Measurements from ENCODE around the gene GALNT11.
"Not testable (repeated sequence)": the region's sequence is repeated elsewhere in the genome, so short reads cannot be mapped to it uniquely, and the experiment has no call there.

Gene GALNT11

DNA sequence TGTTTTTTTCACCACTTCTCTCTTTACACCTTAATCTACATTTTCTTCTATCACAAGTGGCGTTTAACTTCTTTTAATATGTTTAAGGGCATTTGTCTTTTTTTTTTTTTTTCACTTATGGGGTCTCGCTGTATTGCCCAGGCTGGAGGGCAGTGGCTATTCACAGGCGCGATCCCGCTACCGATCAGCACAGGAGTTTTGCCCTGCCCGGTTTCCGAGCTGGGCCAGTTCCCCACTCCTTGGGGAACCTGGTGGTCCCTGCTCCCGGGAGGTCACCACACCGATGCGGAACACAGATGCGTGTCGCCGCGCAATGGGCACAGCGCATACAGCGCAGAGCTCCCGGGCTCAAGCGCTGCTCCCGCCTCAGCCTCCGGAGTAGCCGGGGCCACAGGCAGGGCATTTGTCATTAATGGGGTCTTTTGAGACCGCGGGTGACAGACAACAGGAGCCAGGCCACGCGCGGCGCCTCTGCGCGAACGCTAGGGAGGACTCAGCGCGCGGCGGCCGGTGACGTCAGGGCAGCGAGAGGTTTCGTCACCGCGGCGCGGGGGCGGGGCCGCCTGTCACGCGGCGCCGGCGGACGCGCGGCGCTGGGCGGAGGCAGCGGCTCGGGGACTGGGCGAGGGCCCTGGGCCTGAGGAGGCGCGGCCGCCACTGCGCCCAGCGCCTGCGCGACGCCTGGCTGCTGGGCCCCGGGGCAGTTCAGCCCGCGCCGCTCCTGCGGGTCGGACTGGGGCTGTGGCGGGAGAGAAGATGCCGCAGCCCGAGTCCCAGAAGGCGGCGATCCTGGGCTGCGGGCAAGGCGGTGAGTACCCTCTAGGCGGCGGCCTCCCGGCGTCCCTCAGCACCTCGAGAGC lies at the start of gene GALNT11:
Gene GALNT11, plus strand, starts transcription at position 598 of the 860 bp plus-strand sequence. CDS start 68,554 bp downstream, outside the sequence.
- DNase-seq: peak; percentile 90

DNA sequence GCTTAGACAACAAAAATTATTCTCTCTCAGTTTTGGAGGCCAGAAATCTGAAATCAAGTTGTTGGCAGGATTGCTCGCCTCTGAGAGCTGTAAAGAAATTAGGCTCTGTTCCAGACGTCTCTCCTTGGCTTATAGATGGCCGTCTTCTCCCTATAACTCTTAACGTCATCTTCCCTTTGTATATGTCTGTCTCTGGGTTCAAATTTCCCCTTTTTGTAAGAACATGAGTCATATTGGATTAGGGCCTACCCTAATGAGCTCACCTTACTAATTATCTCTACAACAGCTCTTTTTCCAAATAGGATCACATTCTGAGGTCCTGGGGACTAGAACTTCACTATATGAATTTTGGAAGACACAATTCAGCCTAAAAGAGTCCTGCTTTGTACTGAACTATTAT lies 46.9 kb upstream of the GALNT11 start:
- no peak for DNase-seq

DNA sequence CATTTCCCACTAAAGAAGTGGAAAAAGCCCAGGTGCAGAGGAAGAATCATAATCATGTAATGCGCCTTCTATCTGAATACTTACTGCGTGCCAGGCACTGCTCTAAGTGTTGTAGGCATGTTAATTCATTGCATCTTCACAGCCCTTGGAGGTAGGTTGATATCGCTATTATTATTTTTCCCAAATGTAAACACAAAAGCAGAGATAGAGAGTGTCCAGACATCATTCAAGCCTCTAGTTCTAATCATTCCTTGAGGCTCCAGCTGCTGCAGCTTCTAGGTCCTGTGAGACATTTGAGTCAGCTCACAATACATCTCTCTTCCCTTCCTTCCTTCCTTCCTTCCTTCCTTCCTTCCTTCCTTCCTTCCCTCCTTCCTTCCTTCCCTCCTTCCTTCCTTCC lies 44.3 kb upstream of the GALNT11 start:
- no peak for DNase-seq

GRCh38 chr7:151982806-151983205 lies 42.7 kb upstream of the GALNT11 start:
- DNase-seq: no peak

DNA sequence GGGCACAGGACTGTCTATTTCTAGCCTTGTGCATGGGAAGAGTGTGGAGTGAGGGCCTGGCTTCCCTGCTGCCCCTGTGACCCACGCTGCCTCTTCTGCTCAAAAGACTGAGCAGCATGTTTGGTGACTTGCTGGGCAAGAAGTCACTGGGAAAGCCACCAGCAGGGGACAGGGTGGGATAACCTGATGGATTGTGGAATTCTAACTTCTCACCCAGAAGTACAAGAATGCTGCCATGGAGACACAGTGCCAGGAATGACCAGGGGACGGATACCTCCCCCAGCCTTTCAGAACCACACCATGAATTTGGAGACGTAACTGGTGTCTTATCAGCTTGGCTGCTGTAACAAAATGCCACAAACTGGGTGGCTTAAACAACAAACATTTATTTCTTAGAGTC lies 40.9 kb upstream of the GALNT11 start:
- no peak for DNase-seq

DNA sequence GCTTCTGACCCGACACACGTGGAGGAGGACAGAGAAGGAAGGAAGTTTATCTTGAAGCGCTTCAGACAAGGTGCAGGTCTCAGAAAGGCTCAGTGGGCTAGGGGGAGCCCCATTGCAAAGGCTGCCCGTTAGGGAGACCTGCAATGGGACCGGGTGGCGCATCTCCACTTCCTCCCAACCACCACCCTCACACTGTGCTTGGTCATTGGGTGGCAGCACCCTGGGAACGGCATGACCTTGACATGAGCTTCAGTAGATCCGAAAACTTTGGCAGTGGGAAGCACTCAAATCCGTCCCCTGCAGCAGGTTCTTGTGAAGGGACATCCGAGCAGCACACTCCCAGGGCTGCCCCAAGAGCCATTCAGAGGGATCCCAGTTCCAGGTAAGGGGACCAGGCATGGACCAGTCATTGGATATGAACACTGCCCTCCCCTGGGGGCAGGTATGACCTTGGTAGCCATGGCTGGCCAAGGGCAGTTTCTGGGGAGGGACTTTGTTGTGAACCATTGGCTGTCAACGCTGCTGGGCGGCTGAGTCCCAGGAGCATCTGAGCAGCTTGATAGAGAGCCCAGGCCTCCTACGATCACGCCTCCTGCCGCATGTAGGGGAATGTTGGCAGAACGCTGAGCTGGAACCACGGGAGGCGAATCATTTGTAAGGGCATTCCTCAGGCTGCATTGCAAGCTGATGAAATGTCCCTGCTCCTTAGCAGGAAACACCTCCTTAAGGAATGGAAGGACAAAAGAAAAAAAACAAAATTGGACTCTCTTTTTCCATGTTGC lies 37.5 kb upstream of the GALNT11 start:
- DNase-seq: no peak

DNA sequence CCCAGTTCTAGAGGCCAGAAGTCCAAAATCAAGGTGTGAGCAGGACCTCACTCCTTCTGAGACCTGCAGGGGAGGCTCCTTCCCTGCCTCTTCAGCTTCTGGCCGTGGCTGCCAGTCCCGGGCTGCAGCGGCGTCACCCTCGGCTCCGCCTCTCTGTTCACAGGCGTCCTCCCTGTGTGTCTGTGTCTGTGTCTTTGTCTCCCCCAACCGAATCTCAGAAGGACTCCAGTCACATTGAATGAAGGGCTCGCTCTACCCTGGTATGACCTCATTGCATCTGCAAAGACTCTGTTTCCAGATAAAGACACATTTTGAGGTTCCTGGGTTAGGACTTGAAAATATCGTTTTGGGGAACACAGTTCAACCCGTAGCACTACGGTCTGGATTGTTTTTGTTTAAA lies 33.1 kb upstream of the GALNT11 start:
- peak; percentile 43 for DNase-seq

GRCh38 chr7:151993977-151994676 lies 31.3 kb upstream of the GALNT11 start:
- no peak for DNase-seq

GRCh38 chr7:151999424-152000090 lies 25.9 kb upstream of the GALNT11 start:
- no peak for DNase-seq

DNA sequence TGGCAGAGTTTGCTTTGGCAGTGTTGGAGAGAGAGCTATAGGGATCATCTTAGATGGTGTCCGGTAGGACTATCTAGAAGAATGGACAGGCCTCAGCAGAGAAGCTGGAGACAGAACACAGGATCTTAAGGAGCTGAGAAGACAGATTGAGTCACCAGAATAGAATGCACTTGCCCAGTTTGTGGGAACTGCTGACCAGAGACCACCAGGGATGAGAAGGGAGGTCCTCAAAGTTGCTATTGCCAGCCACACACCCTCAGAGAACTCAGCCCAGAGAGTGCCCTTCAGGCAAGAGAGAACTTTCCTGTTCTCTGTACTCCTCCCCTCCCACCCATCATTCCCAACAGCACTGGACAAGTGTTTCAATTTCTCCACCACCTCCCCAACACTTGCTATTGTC lies 25.3 kb upstream of the GALNT11 start:
- DNase-seq: no peak

- DNase-seq: no peak
Measured at GRCh38 chr7:152006336-152006735, 19.1 kb upstream of the GALNT11 start.

DNA sequence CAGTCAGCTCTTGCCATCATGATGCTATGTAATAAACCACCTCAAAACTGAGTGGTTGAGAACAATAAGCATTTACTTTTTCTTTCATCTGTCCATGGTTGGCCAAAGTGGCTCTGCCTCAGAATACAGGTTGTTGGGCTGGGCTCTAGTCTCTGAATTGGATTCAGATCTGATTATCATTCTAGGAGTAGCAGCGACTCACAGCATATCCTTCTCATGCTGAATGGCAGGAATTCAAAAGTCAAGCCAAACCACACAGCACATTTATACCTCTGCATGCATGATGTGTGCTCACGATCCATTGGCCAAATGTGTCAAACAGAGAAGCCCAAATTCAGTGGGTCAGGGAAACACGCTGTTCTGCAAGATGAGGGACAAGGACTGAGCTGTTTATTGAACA lies 13.6 kb upstream of the GALNT11 start:
- no peak for DNase-seq

GRCh38 chr7:152013230-152013629 lies 12.2 kb upstream of the GALNT11 start:
- DNase-seq: no peak

DNA sequence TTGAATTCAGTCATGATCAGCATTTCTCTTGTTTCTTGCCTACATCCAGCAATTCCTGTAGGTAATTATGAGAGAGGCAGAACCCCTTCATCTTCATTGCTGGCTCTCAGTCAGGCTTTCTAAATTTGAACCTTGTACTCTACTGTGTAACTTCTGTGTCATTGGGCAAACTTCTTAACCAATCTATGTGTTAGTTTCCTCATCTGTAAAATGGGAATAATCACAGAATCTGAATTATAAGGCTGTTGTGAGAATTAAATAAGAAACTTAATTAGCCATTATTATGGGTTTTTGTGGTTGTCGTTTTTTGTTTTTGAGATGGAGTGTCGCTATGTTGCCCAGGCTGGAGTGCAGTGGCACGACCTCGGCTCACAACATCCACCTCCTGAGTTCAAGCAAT lies 11.5 kb upstream of the GALNT11 start:
- DNase-seq: no peak

- no peak for DNase-seq
Measured at GRCh38 chr7:152014722-152015121, 10.8 kb upstream of the GALNT11 start.

- no peak for DNase-seq
Measured at GRCh38 chr7:152015600-152015999, 9.9 kb upstream of the GALNT11 start.

DNA sequence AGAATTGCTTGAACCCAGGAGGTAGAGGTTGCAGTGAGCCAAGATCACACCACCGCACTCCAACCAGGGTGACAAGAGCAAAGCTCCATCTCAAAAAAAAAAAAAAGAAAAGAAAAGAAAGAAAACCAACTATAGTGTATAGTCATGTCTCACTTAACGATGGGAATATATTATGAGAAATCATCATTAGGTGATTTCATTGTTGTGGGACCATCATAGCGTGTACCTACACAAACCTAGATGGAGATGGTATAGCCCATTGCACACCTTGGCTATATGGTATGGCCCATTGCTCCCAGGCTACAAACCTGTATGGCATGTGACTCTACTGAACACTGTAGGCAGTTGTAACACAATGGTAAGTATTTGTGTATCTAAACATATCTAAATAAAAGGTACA lies 8.5 kb upstream of the GALNT11 start:
- DNase-seq: no peak

- not testable (repeated sequence) for DNase-seq
Measured at GRCh38 chr7:152017683-152018082, 7.8 kb upstream of the GALNT11 start.

DNA sequence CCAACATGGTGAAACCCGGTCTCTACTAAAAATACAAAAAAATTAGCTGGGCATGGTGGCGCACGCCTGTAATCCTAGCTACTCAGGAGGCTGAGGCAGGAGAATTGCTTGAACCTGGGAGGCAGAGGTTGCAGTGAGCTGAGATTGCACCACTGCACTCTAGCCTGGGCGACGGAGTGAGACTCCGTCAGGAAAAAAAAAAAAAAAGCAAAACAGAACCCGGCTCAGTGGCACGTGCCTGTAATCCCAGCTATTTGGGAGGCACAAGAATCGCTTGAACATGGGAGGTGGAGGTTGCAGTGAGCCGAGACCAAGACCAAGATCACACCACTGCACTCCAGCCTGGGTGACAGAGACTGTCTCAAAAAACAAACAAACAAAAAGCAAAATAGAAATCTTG lies 3.7 kb upstream of the GALNT11 start:
- not testable (repeated sequence) for DNase-seq

DNA sequence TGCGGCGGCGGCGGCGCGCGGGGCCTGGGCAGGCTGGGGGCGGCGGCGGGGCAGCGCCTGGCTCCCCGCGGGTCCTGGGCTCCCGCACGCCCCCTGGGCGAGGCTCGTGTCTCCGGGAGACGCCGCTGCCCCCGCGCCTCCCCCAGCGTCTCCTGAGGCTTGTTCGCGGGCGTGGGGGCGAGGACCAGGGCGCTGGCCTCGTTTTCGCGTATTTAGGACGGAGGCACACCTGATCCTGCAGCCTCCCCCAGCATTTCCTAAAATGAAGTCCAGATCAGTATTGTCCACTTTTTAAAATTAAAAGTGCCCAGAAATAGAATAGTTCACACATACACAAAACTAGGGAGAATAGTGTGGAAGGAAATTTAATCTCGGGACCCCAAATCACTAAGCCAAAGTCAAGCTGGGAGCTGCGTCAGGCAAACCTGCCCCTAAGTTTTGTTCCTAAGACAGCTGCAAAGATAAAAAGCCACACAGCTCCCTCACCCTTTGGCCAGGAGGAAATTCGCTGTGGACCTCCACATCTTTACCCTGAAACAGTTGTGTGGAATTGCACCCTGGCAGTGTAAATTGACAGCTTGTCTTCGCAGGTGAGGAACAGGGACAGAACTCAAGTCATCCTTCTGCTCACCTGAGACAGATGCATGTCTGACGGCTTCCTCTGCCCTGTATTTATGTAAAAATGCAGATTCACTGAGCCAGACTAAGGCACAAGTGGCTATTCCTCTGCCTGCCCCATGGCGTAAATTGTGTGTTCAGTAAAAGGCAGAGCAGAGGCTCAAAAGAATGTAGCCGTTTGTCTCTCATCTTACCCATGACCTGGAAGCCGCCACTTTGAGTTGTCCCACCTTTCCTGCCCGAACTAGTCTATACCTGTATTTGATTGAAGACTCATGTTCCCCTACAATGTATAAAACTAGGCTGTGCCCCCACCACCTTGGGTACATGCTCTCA lies 740 bp downstream of the GALNT11 start:
- DNase-seq: no peak

DNA sequence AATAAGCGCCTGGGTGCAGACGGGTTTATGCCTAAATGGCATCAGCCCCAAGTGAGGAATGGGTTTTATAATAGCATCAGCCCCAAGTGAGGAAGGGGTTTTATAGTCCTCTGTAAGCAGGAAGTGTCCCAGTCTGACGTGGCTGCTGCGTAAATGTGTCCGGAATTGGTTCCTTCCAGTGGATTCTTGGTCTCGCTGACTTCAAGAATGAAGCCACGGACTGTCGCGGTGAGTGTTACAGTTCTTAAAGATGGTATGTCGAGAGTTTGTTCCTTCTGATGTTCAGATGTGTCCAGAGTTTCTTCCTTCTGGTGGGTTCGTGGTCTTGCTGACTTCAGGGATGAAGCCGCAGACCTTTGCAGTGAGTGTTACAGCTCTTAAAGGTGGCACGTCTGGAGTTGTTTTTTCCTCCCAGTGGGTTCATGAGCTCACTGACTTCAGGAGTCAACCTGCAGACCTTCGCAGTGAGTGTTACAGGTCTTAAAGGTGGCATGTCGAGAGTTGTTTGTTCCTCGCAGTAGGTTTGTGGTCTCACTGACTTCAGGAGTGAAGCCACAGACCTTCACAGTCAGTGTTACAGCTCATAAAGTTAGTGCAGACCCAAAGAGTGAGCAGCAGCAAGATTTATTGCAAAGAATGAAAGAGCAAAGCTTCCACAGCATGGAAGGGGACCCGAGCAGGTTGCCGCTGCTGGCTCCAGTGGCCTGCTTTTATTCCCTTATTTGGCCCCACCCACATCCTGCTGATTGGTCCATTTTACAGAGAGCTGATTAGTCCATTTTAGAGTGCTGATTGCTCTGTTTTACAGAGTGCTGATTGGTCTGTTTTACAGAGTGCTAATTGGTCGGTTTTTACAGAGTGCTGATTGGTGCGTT lies 2.3 kb downstream of the GALNT11 start:
- peak; percentile 63 for DNase-seq
